HepG2 (cell line): Measurements from ENCODE around the gene CRADD. TPM values are rescaled to one million over a fixed set of nuclear protein-coding genes. Genes with fewer than 3 reads are reported as not detected.

Experiments used
- ATAC-seq: fragments of 200-7000 bp; cut with Tn5 transposase; 3 replicates; pipeline ENCODE4 v1.9.1; 2020; ENCODE audit warnings: mild to moderate bottlenecking, moderate library complexity
- BruUV-seq: library from RNA; stranded (reverse); fragments of 400-500 nt; replicated peaks from 2 replicates; lab custom pipeline; 2021; lab: Mats Ljungman, UMichigan
- CTCF ChIA-PET: fragments of 300-600 bp; formaldehyde crosslinking; extraction: SDS; loops from one replicate; lab custom pipeline; 2021; ENCODE audit warnings: low total read pairs, inconsistent platforms, low intra/inter-chr PET ratio; lab: Yijun Ruan, JAX
- POLR2A ChIA-PET: fragments of 350-600 bp; sonication (Branson Sonifier 250); formaldehyde crosslinking; loops from one replicate; lab custom pipeline; 2020; ENCODE audit warnings: antibody characterized with exemption, inconsistent platforms; lab: Yijun Ruan, JAX
- DNase-seq: peaks from one replicate; pipeline ENCODE4 v3.0.0-alpha.2; 2015; ENCODE audit warnings: low spot score
- FAIRE-seq: peaks from 3 replicates; lab custom pipeline; 2011; peaks lifted over from hg19 to GRCh38; lab: Jason Lieb, UNC
- H2AFZ ChIP-seq: one replicate; pipeline ENCODE4 v1.6.1; 2011; ENCODE audit warnings: low read length, inconsistent platforms
- H3K27ac ChIP-seq: fragments of 300-600 bp; 3 replicates; pipeline ENCODE4 v1.8.0; 2011; ENCODE audit warnings: mixed run types, mild to moderate bottlenecking, mixed read lengths, low read length, inconsistent platforms; ENCODE audit not compliant: insufficient read depth; ENCODE audit errors: extremely low read length
- H3K27me3 ChIP-seq, 2 experiments: fragments of 200-600 bp in 1 of 2; 2 replicates in 1 of 2; 3 replicates in 1 of 2; pipeline versions ENCODE4 v1.6.0 to v1.8.0; 2011; ENCODE audit warnings: low read length in 2 of 2, mild to moderate bottlenecking in 2 of 2, moderate library complexity in 2 of 2, inconsistent platforms in 1 of 2; ENCODE audit not compliant: insufficient read depth in 2 of 2, control insufficient read depth in 1 of 2
- H3K36me3 ChIP-seq, 2 experiments: fragments of 200-600 bp in 1 of 2; replicated peaks in 1 of 2; 2 replicates in 1 of 2; 3 replicates in 1 of 2; pipeline versions ENCODE4 v1.5.1 to v1.8.0; 2011; ENCODE audit warnings: low read length in 2 of 2, inconsistent platforms in 1 of 2; ENCODE audit not compliant: insufficient read depth in 2 of 2, control insufficient read depth in 1 of 2
- H3K4me1 ChIP-seq: 2 replicates; pipeline ENCODE4 v1.5.1; 2012; ENCODE audit warnings: low read length, inconsistent platforms; ENCODE audit not compliant: insufficient read depth
- H3K4me2 ChIP-seq: 2 replicates; pipeline ENCODE4 v1.6.0; 2011; ENCODE audit warnings: low read depth, low read length, inconsistent platforms
- H3K4me3 ChIP-seq, 3 experiments: fragments of 200-600 bp in 1 of 3; sonication (generic), shearing (Covaris generic) in 1 of 3; replicated peaks in 1 of 3; 2 replicates each; pipeline ENCODE4 v1.5.1; 2011 to 2016; ENCODE audit warnings: low read length in 3 of 3, inconsistent platforms in 2 of 3, low read depth in 2 of 3, mild to moderate bottlenecking in 2 of 3, control low read depth in 1 of 3, mixed read lengths in 1 of 3; ENCODE audit not compliant: insufficient read depth in 1 of 3
- H3K79me2 ChIP-seq: one replicate; pipeline ENCODE4 v1.6.1; 2011; ENCODE audit warnings: low read length, inconsistent platforms; ENCODE audit not compliant: insufficient read depth
- H3K9ac ChIP-seq: 2 replicates; pipeline ENCODE4 v1.6.0; 2011; ENCODE audit warnings: mild to moderate bottlenecking, low read depth, low read length, inconsistent platforms; ENCODE audit not compliant: insufficient read depth
- H3K9me3 ChIP-seq: 2 replicates; pipeline ENCODE4 v1.5.1; 2012; ENCODE audit warnings: mild to moderate bottlenecking, low read length
- H4K20me1 ChIP-seq: 2 replicates; pipeline ENCODE4 v1.6.0; 2011; ENCODE audit warnings: inconsistent platforms, mild to moderate bottlenecking, low read length, moderate library complexity; ENCODE audit not compliant: insufficient read depth
- PCBP2 ChIP-seq: fragments of 200-400 bp; formaldehyde crosslinking; optimal IDR thresholded peaks from 2 replicates; pipeline ENCODE3; 2018; ENCODE audit warnings: low read length, low read depth; ENCODE audit not compliant: poor library complexity, severe bottlenecking
- SMAD1 ChIP-seq: sonication (generic); formaldehyde crosslinking; IDR thresholded peaks from 2 replicates; pipeline ENCODE4 v1.4.0; 2020; ENCODE audit warnings: missing genetic modification reagents, low read depth, mild to moderate bottlenecking, borderline replicate concordance
- SP1 ChIP-seq, 2 experiments: fragments of 450-650 bp in 1 of 2; sonication (generic) in 1 of 2; formaldehyde crosslinking in 1 of 2; IDR thresholded peaks; 2 replicates each; pipeline versions ENCODE4 v1.4.0 to v1.6.1; 2016 to 2020; ENCODE audit warnings: missing genetic modification reagents in 1 of 2
- ZFX ChIP-seq: sonication (generic); formaldehyde crosslinking; IDR thresholded peaks from 2 replicates; pipeline ENCODE4 v1.4.0; 2020; ENCODE audit warnings: mild to moderate bottlenecking, low read depth, missing genetic modification reagents, moderate library complexity
- ZNF101 ChIP-seq: sonication (generic); formaldehyde crosslinking; IDR thresholded peaks from 2 replicates; pipeline ENCODE4 v1.4.0; 2020; ENCODE audit warnings: mild to moderate bottlenecking, low read depth, missing genetic modification reagents, borderline replicate concordance
- ZNF724P ChIP-seq: sonication (generic); formaldehyde crosslinking; IDR thresholded peaks from 2 replicates; pipeline ENCODE4 v1.8.0; 2022; ENCODE audit warnings: missing genetic modification reagents, borderline replicate concordance
- WGBS: methylation state at CpG from one replicate; pipeline ENCODE4 v1.1.6; 2017; ENCODE audit warnings: low lambda C conversion rate; 5-methylcytosine and 5-hydroxymethylcytosine counted together
- in situ Hi-C: cut with HindIII; loops from 2 replicates; pipeline ENCODE4 v1.10.0; 2017; ENCODE audit warnings: low pct_unique_long_range_greater_than_20kb; ENCODE audit not compliant: extremely low pct_ligation_motif_present
- intact Hi-C: fragments of 100-400 bp; cut with micrococcal nuclease; formaldehyde crosslinking; loops from one replicate; pipeline ENCODE4 v1.10.0; 2022; ENCODE audit not compliant: unreplicated experiment
- polyA plus RNA-seq, 8 experiments: library from polyadenylated mRNA; depleted of rRNA in 3 of 8; stranded (reverse) in 7 of 8; unstranded in 1 of 8; fragments of >200 nt; fragmentation: Illumina TruSeq in 4 of 8; extraction: Trizol in 4 of 8; gene quantifications; 2 replicates each; pipeline versions ENCODE4 v1.2.1 to v1.2.3, GENCODE V29; 2011 to 2016; ENCODE audit warnings: low read depth in 4 of 8, missing spikeins in 1 of 8, mixed read lengths in 1 of 8; ENCODE audit not compliant: insufficient read depth in 1 of 8
- total RNA-seq, 5 experiments: library from RNA; depleted of rRNA; stranded (reverse); fragments of >200 nt; fragmentation: Illumina TruSeq; extraction: Trizol; gene quantifications; 2 replicates each; pipeline ENCODE4 v1.2.3, GENCODE V29; 2016; ENCODE audit warnings: low read depth in 1 of 5
- TF ChIP-seq, protein P1 (sequence below): sonication (generic); formaldehyde crosslinking; IDR thresholded peaks from 2 replicates; pipeline ENCODE4 v1.5.1; 2020; ENCODE audit warnings: mild to moderate bottlenecking, moderate library complexity, missing genetic modification reagents
- TF ChIP-seq, protein P2 (sequence below): sonication (generic); formaldehyde crosslinking; IDR thresholded peaks from 2 replicates; pipeline ENCODE4 v1.4.0; 2020; ENCODE audit warnings: mild to moderate bottlenecking, missing genetic modification reagents, borderline replicate concordance
- TF ChIP-seq, protein P3 (sequence below): fragments of 450-650 bp; IDR thresholded peaks from 2 replicates; pipeline ENCODE4 v1.6.1; 2017; ENCODE audit warnings: mild to moderate bottlenecking
- TF ChIP-seq, protein P4 (sequence below): sonication (generic); formaldehyde crosslinking; IDR thresholded peaks from 2 replicates; pipeline ENCODE4 v1.5.1; 2020; ENCODE audit warnings: mild to moderate bottlenecking, missing genetic modification reagents
- TF ChIP-seq, protein P5 (sequence below): sonication (generic); formaldehyde crosslinking; IDR thresholded peaks from 2 replicates; pipeline ENCODE4 v1.9.0; 2021; ENCODE audit warnings: missing genetic modification reagents, borderline replicate concordance

The CRADD gene
- total and polyA plus RNA-seq, 2 of the 13 experiments (the other 11 are each of a cell fraction or from before 2014, with no cell fraction given), result 12.4 to 18.8 TPM

DNA sequence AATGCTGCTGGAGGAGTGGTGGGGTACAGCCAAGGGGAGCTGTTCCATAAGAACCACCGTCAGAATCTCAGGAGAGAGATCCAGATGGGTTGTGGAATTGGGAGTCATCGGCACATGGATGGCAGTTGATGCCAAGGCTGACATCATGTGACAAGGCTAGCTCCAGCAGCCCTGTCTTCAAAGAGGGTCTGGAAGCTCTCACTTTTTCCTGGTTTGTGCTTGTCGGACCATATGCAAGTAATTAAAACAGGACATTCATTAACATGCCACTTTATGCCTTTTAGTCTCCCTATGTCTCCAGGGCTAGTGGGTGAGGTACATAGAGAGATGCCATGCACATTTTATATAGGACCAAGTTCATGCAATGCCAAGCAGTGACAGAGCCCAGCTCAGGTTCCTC, 211.8 kb downstream of the CRADD start:
- Histone ChIP-seq H3K79me2 (no peaks in the 10 kb centered on the region), H3K36me3 (no peaks in the 10 kb centered on the region), H3K9me3 (no peaks in the 10 kb centered on the region), H3K27me3 (no peaks in the 10 kb centered on the region), H3K9ac (no peak overlapping the region), H3K27ac (no peak overlapping the region), H4K20me1 (no peaks in the 10 kb centered on the region), H3K4me2 (no peak overlapping the region), H3K4me3 (no peak overlapping the region), H2AFZ (no peak overlapping the region), H3K4me1 (no peaks in the 10 kb centered on the region)
- intact Hi-C loops, result no loop called here
- 30% methylated on average over 3 of the region's 3 CpGs for WGBS
- POLR2A ChIA-PET, result no interaction called here
- CTCF ChIA-PET, result no interaction called here
- no peak for FAIRE-seq
- in situ Hi-C loops, result no loop called here
- no peak for ATAC-seq
- no peak for DNase-seq
- no TSS peak for BruUV-seq
- TF ChIP-seq, protein P1, sequence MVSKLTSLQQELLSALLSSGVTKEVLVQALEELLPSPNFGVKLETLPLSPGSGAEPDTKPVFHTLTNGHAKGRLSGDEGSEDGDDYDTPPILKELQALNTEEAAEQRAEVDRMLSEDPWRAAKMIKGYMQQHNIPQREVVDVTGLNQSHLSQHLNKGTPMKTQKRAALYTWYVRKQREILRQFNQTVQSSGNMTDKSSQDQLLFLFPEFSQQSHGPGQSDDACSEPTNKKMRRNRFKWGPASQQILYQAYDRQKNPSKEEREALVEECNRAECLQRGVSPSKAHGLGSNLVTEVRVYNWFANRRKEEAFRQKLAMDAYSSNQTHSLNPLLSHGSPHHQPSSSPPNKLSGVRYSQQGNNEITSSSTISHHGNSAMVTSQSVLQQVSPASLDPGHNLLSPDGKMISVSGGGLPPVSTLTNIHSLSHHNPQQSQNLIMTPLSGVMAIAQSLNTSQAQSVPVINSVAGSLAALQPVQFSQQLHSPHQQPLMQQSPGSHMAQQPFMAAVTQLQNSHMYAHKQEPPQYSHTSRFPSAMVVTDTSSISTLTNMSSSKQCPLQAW (CRISPR knock-in tag), result no peak
- TF ChIP-seq ZNF724P (CRISPR knock-in tag) (no peak), SP1 (IDR thresholded peaks at IDR 0.05) (no peak), SP1 (CRISPR knock-in tag; IDR thresholded peaks at IDR 0.05) (no peak), SMAD1 (CRISPR knock-in tag) (no peak), ZNF101 (CRISPR knock-in tag) (no peak), ZFX (CRISPR knock-in tag) (no peak), PCBP2 (no peak)
- TF ChIP-seq, protein P2, sequence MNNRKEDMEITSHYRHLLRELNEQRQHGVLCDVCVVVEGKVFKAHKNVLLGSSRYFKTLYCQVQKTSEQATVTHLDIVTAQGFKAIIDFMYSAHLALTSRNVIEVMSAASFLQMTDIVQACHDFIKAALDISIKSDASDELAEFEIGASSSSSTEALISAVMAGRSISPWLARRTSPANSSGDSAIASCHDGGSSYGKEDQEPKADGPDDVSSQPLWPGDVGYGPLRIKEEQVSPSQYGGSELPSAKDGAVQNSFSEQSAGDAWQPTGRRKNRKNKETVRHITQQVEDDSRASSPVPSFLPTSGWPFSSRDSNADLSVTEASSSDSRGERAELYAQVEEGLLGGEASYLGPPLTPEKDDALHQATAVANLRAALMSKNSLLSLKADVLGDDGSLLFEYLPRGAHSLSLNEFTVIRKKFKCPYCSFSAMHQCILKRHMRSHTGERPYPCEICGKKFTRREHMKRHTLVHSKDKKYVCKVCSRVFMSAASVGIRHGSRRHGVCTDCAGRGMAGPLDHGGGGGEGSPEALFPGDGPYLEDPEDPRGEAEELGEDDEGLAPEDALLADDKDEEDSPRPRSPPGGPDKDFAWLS, result no peak
- TF ChIP-seq, protein P3, sequence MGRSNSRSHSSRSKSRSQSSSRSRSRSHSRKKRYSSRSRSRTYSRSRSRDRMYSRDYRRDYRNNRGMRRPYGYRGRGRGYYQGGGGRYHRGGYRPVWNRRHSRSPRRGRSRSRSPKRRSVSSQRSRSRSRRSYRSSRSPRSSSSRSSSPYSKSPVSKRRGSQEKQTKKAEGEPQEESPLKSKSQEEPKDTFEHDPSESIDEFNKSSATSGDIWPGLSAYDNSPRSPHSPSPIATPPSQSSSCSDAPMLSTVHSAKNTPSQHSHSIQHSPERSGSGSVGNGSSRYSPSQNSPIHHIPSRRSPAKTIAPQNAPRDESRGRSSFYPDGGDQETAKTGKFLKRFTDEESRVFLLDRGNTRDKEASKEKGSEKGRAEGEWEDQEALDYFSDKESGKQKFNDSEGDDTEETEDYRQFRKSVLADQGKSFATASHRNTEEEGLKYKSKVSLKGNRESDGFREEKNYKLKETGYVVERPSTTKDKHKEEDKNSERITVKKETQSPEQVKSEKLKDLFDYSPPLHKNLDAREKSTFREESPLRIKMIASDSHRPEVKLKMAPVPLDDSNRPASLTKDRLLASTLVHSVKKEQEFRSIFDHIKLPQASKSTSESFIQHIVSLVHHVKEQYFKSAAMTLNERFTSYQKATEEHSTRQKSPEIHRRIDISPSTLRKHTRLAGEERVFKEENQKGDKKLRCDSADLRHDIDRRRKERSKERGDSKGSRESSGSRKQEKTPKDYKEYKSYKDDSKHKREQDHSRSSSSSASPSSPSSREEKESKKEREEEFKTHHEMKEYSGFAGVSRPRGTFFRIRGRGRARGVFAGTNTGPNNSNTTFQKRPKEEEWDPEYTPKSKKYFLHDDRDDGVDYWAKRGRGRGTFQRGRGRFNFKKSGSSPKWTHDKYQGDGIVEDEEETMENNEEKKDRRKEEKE, result no peak
- TF ChIP-seq, protein P4, sequence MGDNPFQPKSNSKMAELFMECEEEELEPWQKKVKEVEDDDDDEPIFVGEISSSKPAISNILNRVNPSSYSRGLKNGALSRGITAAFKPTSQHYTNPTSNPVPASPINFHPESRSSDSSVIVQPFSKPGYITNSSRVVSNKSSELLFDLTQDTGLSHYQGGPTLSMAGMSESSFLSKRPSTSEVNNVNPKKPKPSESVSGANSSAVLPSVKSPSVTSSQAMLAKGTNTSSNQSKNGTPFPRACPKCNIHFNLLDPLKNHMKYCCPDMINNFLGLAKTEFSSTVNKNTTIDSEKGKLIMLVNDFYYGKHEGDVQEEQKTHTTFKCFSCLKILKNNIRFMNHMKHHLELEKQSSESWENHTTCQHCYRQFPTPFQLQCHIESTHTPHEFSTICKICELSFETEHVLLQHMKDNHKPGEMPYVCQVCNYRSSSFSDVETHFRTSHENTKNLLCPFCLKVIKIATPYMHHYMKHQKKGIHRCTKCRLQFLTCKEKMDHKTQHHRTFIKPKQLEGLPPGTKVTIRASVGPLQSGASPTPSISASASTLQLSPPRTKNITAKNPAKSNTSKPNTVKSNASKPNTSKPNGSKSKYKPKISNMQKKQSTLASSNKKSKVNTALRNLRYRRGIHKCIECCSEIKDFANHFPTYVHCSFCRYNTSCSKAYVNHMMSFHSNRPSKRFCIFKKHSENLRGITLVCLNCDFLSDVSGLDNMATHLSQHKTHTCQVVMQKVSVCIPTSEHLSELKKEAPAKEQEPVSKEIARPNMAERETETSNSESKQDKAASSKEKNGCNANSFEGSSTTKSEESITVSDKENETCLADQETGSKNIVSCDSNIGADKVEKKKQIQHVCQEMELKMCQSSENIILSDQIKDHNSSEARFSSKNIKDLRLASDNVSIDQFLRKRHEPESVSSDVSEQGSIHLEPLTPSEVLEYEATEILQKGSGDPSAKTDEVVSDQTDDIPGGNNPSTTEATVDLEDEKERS (CRISPR knock-in tag), result no peak
- TF ChIP-seq, protein P5, sequence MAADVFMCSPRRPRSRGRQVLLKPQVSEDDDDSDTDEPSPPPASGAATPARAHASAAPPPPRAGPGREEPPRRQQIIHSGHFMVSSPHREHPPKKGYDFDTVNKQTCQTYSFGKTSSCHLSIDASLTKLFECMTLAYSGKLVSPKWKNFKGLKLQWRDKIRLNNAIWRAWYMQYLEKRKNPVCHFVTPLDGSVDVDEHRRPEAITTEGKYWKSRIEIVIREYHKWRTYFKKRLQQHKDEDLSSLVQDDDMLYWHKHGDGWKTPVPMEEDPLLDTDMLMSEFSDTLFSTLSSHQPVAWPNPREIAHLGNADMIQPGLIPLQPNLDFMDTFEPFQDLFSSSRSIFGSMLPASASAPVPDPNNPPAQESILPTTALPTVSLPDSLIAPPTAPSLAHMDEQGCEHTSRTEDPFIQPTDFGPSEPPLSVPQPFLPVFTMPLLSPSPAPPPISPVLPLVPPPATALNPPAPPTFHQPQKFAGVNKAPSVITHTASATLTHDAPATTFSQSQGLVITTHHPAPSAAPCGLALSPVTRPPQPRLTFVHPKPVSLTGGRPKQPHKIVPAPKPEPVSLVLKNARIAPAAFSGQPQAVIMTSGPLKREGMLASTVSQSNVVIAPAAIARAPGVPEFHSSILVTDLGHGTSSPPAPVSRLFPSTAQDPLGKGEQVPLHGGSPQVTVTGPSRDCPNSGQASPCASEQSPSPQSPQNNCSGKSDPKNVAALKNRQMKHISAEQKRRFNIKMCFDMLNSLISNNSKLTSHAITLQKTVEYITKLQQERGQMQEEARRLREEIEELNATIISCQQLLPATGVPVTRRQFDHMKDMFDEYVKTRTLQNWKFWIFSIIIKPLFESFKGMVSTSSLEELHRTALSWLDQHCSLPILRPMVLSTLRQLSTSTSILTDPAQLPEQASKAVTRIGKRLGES, result no peak
